BLaER1 (cell line): ENCODE data around the gene C1orf141.
"Not testable (repeated sequence)": the region's sequence is repeated elsewhere in the genome, so short reads cannot be mapped to it uniquely, and the experiment has no call there.

ENCODE experiments used
- H3K27ac ChIP-seq: shearing (Covaris generic); formaldehyde crosslinking; 2 replicates; pipeline ENCODE4 v1.8.1; 2022
- H3K27me3 ChIP-seq: shearing (Covaris generic); formaldehyde crosslinking; 2 replicates; pipeline ENCODE4 v1.8.1; 2022
- H3K36me3 ChIP-seq: shearing (Covaris generic); formaldehyde crosslinking; 2 replicates; pipeline ENCODE4 v1.8.1; 2022
- H3K4me1 ChIP-seq: shearing (Covaris generic); formaldehyde crosslinking; 2 replicates; pipeline ENCODE4 v1.8.1; 2022
- H3K4me2 ChIP-seq: shearing (Covaris generic); formaldehyde crosslinking; 2 replicates; pipeline ENCODE4 v1.8.1; 2022
- H3K4me3 ChIP-seq: shearing (Covaris generic); formaldehyde crosslinking; 2 replicates; pipeline ENCODE4 v1.8.1; 2022
- H3K9ac ChIP-seq: shearing (Covaris generic); formaldehyde crosslinking; 2 replicates; pipeline ENCODE4 v1.8.1; 2022
- H3K9me3 ChIP-seq: shearing (Covaris generic); formaldehyde crosslinking; 2 replicates; pipeline ENCODE4 v1.8.1; 2022
- H4K20me1 ChIP-seq: shearing (Covaris generic); formaldehyde crosslinking; 2 replicates; pipeline ENCODE4 v1.8.1; 2022
- Cebpa-rat ChIP-seq: shearing (Covaris generic); IDR thresholded peaks from 2 replicates; pipeline ENCODE4 v1.8.1; 2022

C1orf141 gene

GRCh38 chr1:67144696-67145095 is 9.9 kb upstream of the C1orf141 start:
- Histone ChIP-seq H3K4me3 (no peak overlapping the region), H3K36me3 (no peaks in the 10 kb centered on the region), H3K9ac (no peak overlapping the region), H4K20me1 (no peaks in the 10 kb centered on the region), H3K4me1 (no peaks in the 10 kb centered on the region), H3K27ac (no peak overlapping the region), H3K9me3 (no peaks in the 10 kb centered on the region), H3K27me3 (no peaks in the 10 kb centered on the region), H3K4me2 (no peak overlapping the region)
- TF ChIP-seq Cebpa-rat = no peak

- Histone ChIP-seq H3K27ac (no peak overlapping the region), H3K4me2 (no peak overlapping the region), H3K27me3 (no peaks in the 10 kb centered on the region), H4K20me1 (no peaks in the 10 kb centered on the region), H3K4me3 (no peak overlapping the region), H3K9ac (no peak overlapping the region), H3K9me3 (no peaks in the 10 kb centered on the region), H3K36me3 (no peaks in the 10 kb centered on the region), H3K4me1 (no peaks in the 10 kb centered on the region)
- no peak for TF ChIP-seq Cebpa-rat
Observed at GRCh38 chr1:67143966-67144365, 9.2 kb upstream of the C1orf141 start.

GRCh38 chr1:67142931-67143330 is 8.2 kb upstream of the C1orf141 start:
- Histone ChIP-seq H3K36me3 (no peaks in the 10 kb centered on the region), H3K27me3 (no peaks in the 10 kb centered on the region), H4K20me1 (no peaks in the 10 kb centered on the region), H3K4me3 (no peak overlapping the region), H3K4me2 (no peak overlapping the region), H3K27ac (no peak overlapping the region), H3K9me3 (no peaks in the 10 kb centered on the region), H3K9ac (no peak overlapping the region), H3K4me1 (no peaks in the 10 kb centered on the region)
- no peak for TF ChIP-seq Cebpa-rat

GRCh38 chr1:67141832-67142231 is 7.1 kb upstream of the C1orf141 start:
- not testable (repeated sequence) for H3K27ac ChIP-seq, H3K27me3 ChIP-seq, H3K4me2 ChIP-seq, H3K9ac ChIP-seq, H3K36me3 ChIP-seq, H3K4me3 ChIP-seq, H4K20me1 ChIP-seq, H3K9me3 ChIP-seq, H3K4me1 ChIP-seq

- H3K36me3 ChIP-seq = no peaks in the 10 kb centered on the region
- H3K4me1 ChIP-seq = no peaks in the 10 kb centered on the region
- H3K4me3 ChIP-seq = no peak overlapping the region
- no peak overlapping the region for H3K9ac ChIP-seq
- TF ChIP-seq Cebpa-rat = no peak
- H3K27me3 ChIP-seq = no peaks in the 10 kb centered on the region
- H4K20me1 ChIP-seq = no peaks in the 10 kb centered on the region
- H3K27ac ChIP-seq = no peak overlapping the region
- no peaks in the 10 kb centered on the region for H3K9me3 ChIP-seq
- H3K4me2 ChIP-seq = no peak overlapping the region
Observed at GRCh38 chr1:67140460-67140859, 5.7 kb upstream of the C1orf141 start.

GRCh38 chr1:67138813-67139499 is 4.2 kb upstream of the C1orf141 start:
- Histone ChIP-seq H3K4me3 (no peak overlapping the region), H3K9ac (no peak overlapping the region), H3K4me2 (no peak overlapping the region), H3K36me3 (no peaks in the 10 kb centered on the region), H4K20me1 (no peaks in the 10 kb centered on the region), H3K4me1 (no peaks in the 10 kb centered on the region), H3K9me3 (peaks cover 8% of the 10 kb centered on the region; the same call in 1 of the 2 replicates), H3K27ac (no peak overlapping the region), H3K27me3 (no peaks in the 10 kb centered on the region)
- TF ChIP-seq Cebpa-rat = no peak

GRCh38 chr1:67137307-67137753 is 2.6 kb upstream of the C1orf141 start:
- H3K27me3 ChIP-seq = no peaks in the 10 kb centered on the region
- H3K9ac ChIP-seq = no peak overlapping the region
- no peaks in the 10 kb centered on the region for H3K36me3 ChIP-seq
- no peaks in the 10 kb centered on the region for H3K4me1 ChIP-seq
- no peaks in the 10 kb centered on the region for H4K20me1 ChIP-seq
- TF ChIP-seq Cebpa-rat = no peak
- H3K9me3 ChIP-seq = peaks cover 8% of the 10 kb centered on the region; the same call in 1 of the 2 replicates
- no peak overlapping the region for H3K27ac ChIP-seq
- H3K4me3 ChIP-seq = no peak overlapping the region
- H3K4me2 ChIP-seq = no peak overlapping the region

GRCh38 chr1:67135354-67135753 is 584 bp upstream of the C1orf141 start:
- Histone ChIP-seq H3K36me3 (no peaks in the 10 kb centered on the region), H3K4me3 (no peak overlapping the region), H3K27me3 (no peaks in the 10 kb centered on the region), H3K4me2 (no peak overlapping the region), H3K27ac (no peak overlapping the region), H3K9ac (no peak overlapping the region), H3K9me3 (peaks cover 8% of the 10 kb centered on the region; the same call in 1 of the 2 replicates), H3K4me1 (no peaks in the 10 kb centered on the region), H4K20me1 (no peaks in the 10 kb centered on the region)
- TF ChIP-seq Cebpa-rat = no peak

GRCh38 chr1:67133177-67133576 is 1.6 kb downstream of the C1orf141 start:
- Histone ChIP-seq H3K4me2 (no peak overlapping the region), H3K27ac (no peak overlapping the region), H4K20me1 (no peaks in the 10 kb centered on the region), H3K4me1 (no peaks in the 10 kb centered on the region), H3K36me3 (no peaks in the 10 kb centered on the region), H3K4me3 (no peak overlapping the region), H3K9me3 (peaks cover 8% of the 10 kb centered on the region; the same call in 1 of the 2 replicates), H3K9ac (no peak overlapping the region), H3K27me3 (no peaks in the 10 kb centered on the region)
- TF ChIP-seq Cebpa-rat = no peak

- Histone ChIP-seq H3K4me2 (no peak overlapping the region), H3K4me3 (no peak overlapping the region), H3K9ac (no peak overlapping the region), H4K20me1 (no peaks in the 10 kb centered on the region), H3K27me3 (no peaks in the 10 kb centered on the region), H3K9me3 (peaks cover 8% of the 10 kb centered on the region; the same call in 1 of the 2 replicates), H3K4me1 (no peaks in the 10 kb centered on the region), H3K36me3 (no peaks in the 10 kb centered on the region), H3K27ac (no peak overlapping the region)
- no peak for TF ChIP-seq Cebpa-rat
Observed at GRCh38 chr1:67130673-67131072, 4.1 kb downstream of the C1orf141 start.

GRCh38 chr1:67126974-67127373 is 7.8 kb downstream of the C1orf141 start:
- Histone ChIP-seq H3K4me1 (no peaks in the 10 kb centered on the region), H3K9me3 (no peaks in the 10 kb centered on the region), H3K4me3 (no peak overlapping the region), H3K36me3 (no peaks in the 10 kb centered on the region), H3K9ac (no peak overlapping the region), H4K20me1 (no peaks in the 10 kb centered on the region), H3K4me2 (no peak overlapping the region), H3K27ac (no peak overlapping the region), H3K27me3 (no peaks in the 10 kb centered on the region)
- TF ChIP-seq Cebpa-rat = no peak
